ENCODE results near the gene CTH. TPM values are rescaled to one million over a fixed set of nuclear protein-coding genes. Genes with fewer than 3 reads are reported as not detected.

CTH gene
- total and polyA plus RNA-seq, 2 of the 4 experiments (the other 2 are of a cell fraction) = 2.7 to 3.0 TPM

DNA sequence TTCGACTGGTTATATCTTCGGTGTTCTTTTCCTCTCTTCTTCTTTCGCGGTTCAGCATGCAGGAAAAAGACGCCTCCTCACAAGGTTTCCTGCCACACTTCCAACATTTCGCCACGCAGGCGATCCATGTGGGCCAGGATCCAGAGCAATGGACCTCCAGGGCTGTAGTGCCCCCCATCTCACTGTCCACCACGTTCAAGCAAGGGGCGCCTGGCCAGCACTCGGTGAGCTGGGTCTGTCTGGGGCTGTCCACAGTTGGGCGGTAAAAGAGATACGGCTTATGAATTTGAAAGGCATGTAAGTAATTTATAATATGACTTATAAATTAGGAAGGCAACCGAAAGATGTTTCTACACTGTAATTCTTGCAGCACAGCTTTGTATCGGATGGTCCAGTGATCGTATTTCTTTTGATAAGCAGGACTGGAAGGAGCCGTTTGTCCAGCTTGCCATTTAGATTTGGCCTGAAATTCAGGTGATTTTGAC, 334 bp downstream of the CTH start:
- H2BK15ac ChIP-seq (ENCODE audit: low read depth, low read length) = no peak overlapping the region
- H2AFZ ChIP-seq (replicated peaks; ENCODE audit: low read length, poor library complexity) = peak overlapping the region; percentile 96
- peak overlapping the region; percentile 45 for H3K9ac ChIP-seq (ENCODE audit: low read depth, low read length)
- no peaks in the 10 kb centered on the region for H3K36me3 ChIP-seq (ENCODE audit: control insufficient read depth, insufficient read depth, low read length)
- no peak overlapping the region for H2AK5ac ChIP-seq (ENCODE audit: low read depth, low read length)
- WGBS, 2 experiments (ENCODE audit: extremely low coverage in 2 of 2, insufficient read length in 1 of 2) = 0% methylated on average over 2 of the region's 17 CpGs; no CpG with 5 or more reads in 1 of the 2 experiments
- H2BK120ac ChIP-seq (ENCODE audit: low read depth, low read length) = 0 out of 2 replicates have a peak overlapping the region, but pooled peaks have one; percentile 2
- H3K4me3 ChIP-seq (ENCODE audit: insufficient read depth, low read depth, low read length) = peak overlapping the region; percentile 49
- no peak overlapping the region for H4K91ac ChIP-seq (ENCODE audit: insufficient read depth, low read depth, low read length)
- peak overlapping the region; percentile 13 for H3K27ac ChIP-seq (ENCODE audit: insufficient read depth, low read length)
- no peaks in the 10 kb centered on the region for H3K27me3 ChIP-seq (ENCODE audit: control insufficient read depth, insufficient read depth, low read length)
- H2BK5ac ChIP-seq (ENCODE audit: low read depth, low read length, poor library complexity, severe bottlenecking) = peak overlapping the region; percentile 10
- no peak for TF ChIP-seq RCOR1 (IDR thresholded peaks at IDR 0.05; ENCODE audit: insufficient replicate concordance, low read length)
- 0 out of 2 replicates have a peak, but pooled peaks have one; percentile 57 for TF ChIP-seq MXI1 (IDR thresholded peaks at IDR 0.05; ENCODE audit: borderline replicate concordance, low read depth, low read length)
- no peak for TF ChIP-seq RAD21 (IDR thresholded peaks at IDR 0.05; ENCODE audit: low read length)
- no peak for TF ChIP-seq RFX5 (IDR thresholded peaks at IDR 0.05; ENCODE audit: low read depth, low read length)
- TF ChIP-seq POLR2A (IDR thresholded peaks at IDR 0.05; ENCODE audit: low read depth, low read length) = no peak
- TF ChIP-seq FOS (IDR thresholded peaks at IDR 0.05; ENCODE audit: low read depth, low read length) = no peak
- TF ChIP-seq ELK1 (IDR thresholded peaks at IDR 0.05; ENCODE audit: borderline replicate concordance, low read depth, low read length) = no peak
- TF ChIP-seq CTCF (conservative IDR thresholded peaks at IDR 0.05; ENCODE audit: low read depth, low read length) = no peak
- peak overlapping the region; percentile 40 for H3K4ac ChIP-seq (ENCODE audit: low read depth, low read length)
- peak overlapping the region in 1 of 2 experiments; percentile 47; a peak in 1 of 4 replicates for H4K8ac ChIP-seq (ENCODE audit: low read depth in 2 of 2, low read length in 2 of 2)
- peak overlapping the region; percentile 23 for H2AK9ac ChIP-seq (replicated peaks; ENCODE audit: low read depth, low read length, poor library complexity)
- 0 out of 2 replicates have a peak overlapping the region, but pooled peaks have one; percentile 33 for H3K14ac ChIP-seq (replicated peaks; ENCODE audit: low read depth, low read length)
- H3K9me3 ChIP-seq (ENCODE audit: control insufficient read depth, insufficient read depth, low read length) = no peaks in the 10 kb centered on the region
- H3K4me2 ChIP-seq (ENCODE audit: low read depth, low read length) = peak overlapping the region; percentile 76
- DNase-seq (peak; percentile 39), ATAC-seq (ENCODE audit: low read depth) (peak; percentile 33)
- H3K4me1 ChIP-seq (ENCODE audit: control insufficient read depth, insufficient read depth, low read length) = no peaks in the 10 kb centered on the region
- H3K56ac ChIP-seq (ENCODE audit: extremely low read depth, insufficient read depth, low read length) = peak overlapping the region; percentile 55; the same call in 1 of the 2 replicates
- CTCF ChIA-PET = interaction anchor here (0.9 kb wide), 1 partner anchor 13 kb away, joined by 4 read pairs; no protein-coding TSS in a partner anchor
- no peaks in the 10 kb centered on the region for H4K20me1 ChIP-seq (ENCODE audit: insufficient read depth, low read length)
- in situ Hi-C loops (cut with MboI; ENCODE audit: low sequenced_read_pairs) = loop anchor here (5.0 kb wide), 1 partner anchor 54 kb away; no protein-coding TSS in a partner anchor
- intact Hi-C loops (cut with micrococcal nuclease) = loop anchor here (2.0 to 5.0 kb wide), 2 partner anchors 191 to 279 kb away; partner anchors contain the start of gene SRSF11
- dilution Hi-C loops (cut with HindIII; ENCODE audit: low sequenced_read_pairs, unreplicated experiment) = no loop called here
- H3K9me1 ChIP-seq (ENCODE audit: insufficient read depth, low read length) = no peaks in the 10 kb centered on the region
- H3K18ac ChIP-seq (ENCODE audit: low read depth, low read length) = no peak overlapping the region
- no peak overlapping the region for H4K5ac ChIP-seq (ENCODE audit: low read depth, low read length)
- H2BK20ac ChIP-seq (ENCODE audit: low read depth, low read length) = no peak overlapping the region
- BruUV-seq (replicated peaks) = TSS peak; percentile 89
- peaks cover 0 to 7% of the 10 kb centered on the region in 2 experiments; a peak in 2 of 4 replicates for H3K79me1 ChIP-seq (ENCODE audit: low read depth in 1 of 2, low read length in 2 of 2)
- H3K23ac ChIP-seq (ENCODE audit: low read depth, low read length) = peak overlapping the region; percentile 53
- POLR2A ChIA-PET (ENCODE audit: unreplicated experiment) = interaction anchor here (1.0 to 1.1 kb wide), 2 partner anchors 22 to 57 kb away, joined by 3 to 4 read pairs; partner anchors contain the start of gene ANKRD13C
